Sigmoid colon (tissue), 7 donors: ENCODE data around the gene IARS1. TPM values are rescaled to one million over a fixed set of nuclear protein-coding genes. Genes with fewer than 3 reads are reported as not detected.

ENCODE experiments used
- DNase-seq: peaks from one replicate; pipeline ENCODE4 v3.0.0-alpha.2; 2019
- H3K27ac ChIP-seq, 4 donors: fragments of 200-600 bp; sonication (generic); one replicate each; pipeline ENCODE4 v1.5.1; 2016 to 2019; ENCODE audit warnings: mild to moderate bottlenecking in 1 of 4
- H3K27me3 ChIP-seq, 3 donors: fragments of 200-600 bp; sonication (generic); one replicate each; pipeline ENCODE4 v1.5.1; 2019; ENCODE audit warnings: mild to moderate bottlenecking in 1 of 3
- H3K36me3 ChIP-seq, 4 donors: fragments of 200-600 bp; sonication (generic); one replicate each; pipeline ENCODE4 v1.5.1; 2016 to 2019
- H3K4me1 ChIP-seq, 4 donors: fragments of 200-600 bp; sonication (generic); one replicate each; pipeline ENCODE4 v1.5.1; 2017 to 2019
- H3K4me3 ChIP-seq, 4 donors: fragments of 200-600 bp; sonication (generic); one replicate each; pipeline ENCODE4 v1.5.1; 2017 to 2019; ENCODE audit warnings: mild to moderate bottlenecking in 2 of 4, moderate library complexity in 1 of 4
- H3K9me3 ChIP-seq, 4 donors: fragments of 200-600 bp in 3 of 4; sonication (generic) in 3 of 4; one replicate each; pipeline versions ENCODE4 v1.5.1 to v1.6.1; 2013 to 2019
- EP300 ChIP-seq, 4 donors: sonication (generic); formaldehyde crosslinking; IDR thresholded peaks; one replicate each; pipeline ENCODE4 v1.6.1; 2017; ENCODE audit warnings: antibody characterized with exemption in 4 of 4
- POLR2A ChIP-seq, 2 donors: fragments of 450-650 bp; IDR thresholded peaks; one replicate each; pipeline ENCODE4 v1.6.1; 2016; ENCODE audit warnings: antibody characterized with exemption in 2 of 2, mild to moderate bottlenecking in 2 of 2, moderate library complexity in 2 of 2
- POLR2AphosphoS5 ChIP-seq, 4 donors: sonication (generic); formaldehyde crosslinking; IDR thresholded peaks; one replicate each; pipeline ENCODE4 v1.6.1; 2017; ENCODE audit warnings: antibody characterized with exemption in 4 of 4
- WGBS, 2 donors: extraction: QIAGEN DNeasy Blood & Tissue Kit; methylation state at CpG; one replicate each; pipeline ENCODE4 v1.1.7; 2013; 5-methylcytosine and 5-hydroxymethylcytosine counted together
- intact Hi-C: fragments of 100-400 bp; cut with DNase I; formaldehyde crosslinking; loops from one replicate; pipeline ENCODE4 v1.15.1; 2023
- polyA plus RNA-seq, 3 donors: library from polyadenylated mRNA; stranded (reverse); fragments of 200-250 nt; gene quantifications; one replicate each; pipeline ENCODE4 v1.2.3, GENCODE V29; 2013
- small RNA-seq, 3 donors: library from RNA; depleted of rRNA; stranded (forward); fragments of <200 nt; gene quantifications; one replicate each; pipeline ENCODE3, GENCODE V24; 2016
- total RNA-seq, 4 donors: library from RNA; depleted of rRNA; stranded (reverse); fragments of >200 nt; gene quantifications; one replicate each; pipeline ENCODE4 v1.1.0, GENCODE V29; 2016
- TF ChIP-seq, protein P1 (sequence below), 4 experiments: fragments of 450-650 bp in 3 of 4; fragments of 200-600 bp in 1 of 4; IDR thresholded peaks; one replicate each; pipeline ENCODE4 v1.5.1; 2016 to 2019; ENCODE audit warnings: antibody characterized with exemption in 4 of 4, mild to moderate bottlenecking in 3 of 4, moderate library complexity in 2 of 4
- donor health status: healthy with polysubstance abuse.
- donor health status: Bipolar disorder and iron deficiency.
- donor health status: healthy.

IARS1 gene
- total and polyA plus RNA-seq, 7 donors = 9.0 to 62.4 (median 61.4) TPM

DNA sequence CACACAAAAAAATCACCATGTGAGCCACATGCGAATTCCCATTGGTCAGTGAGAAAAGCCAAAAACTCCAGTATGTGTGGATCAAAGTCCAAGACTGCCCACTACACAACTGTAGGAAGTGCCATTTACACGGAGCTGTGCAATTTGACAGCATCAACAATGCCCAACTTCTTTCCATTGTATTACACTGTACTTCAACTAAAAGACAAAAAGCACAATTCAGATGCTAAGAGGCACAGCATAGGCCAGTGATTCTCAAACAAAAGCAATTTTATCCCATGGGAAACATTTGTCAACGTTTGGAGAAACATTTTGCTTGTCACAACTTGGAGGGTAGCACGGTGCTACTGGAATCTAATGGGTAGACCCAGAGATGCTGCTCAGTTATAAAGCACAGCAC is 39.8 kb downstream of the IARS1 start:
- Histone ChIP-seq H3K36me3 (peaks cover 39 to 99% (median 69%) of the 10 kb centered on the region in 4 donors), H3K27ac (no peak overlapping the region), H3K27me3 (no peaks in the 10 kb centered on the region), H3K9me3 (no peaks in the 10 kb centered on the region), H3K4me1 (no peaks in the 10 kb centered on the region), H3K4me3 (no peak overlapping the region)
- intact Hi-C loops = no loop called here
- WGBS, 2 donors = 75 to 86% methylated on average over 4 of the region's 4 CpGs
- no peak for DNase-seq
- TF ChIP-seq, protein P1, sequence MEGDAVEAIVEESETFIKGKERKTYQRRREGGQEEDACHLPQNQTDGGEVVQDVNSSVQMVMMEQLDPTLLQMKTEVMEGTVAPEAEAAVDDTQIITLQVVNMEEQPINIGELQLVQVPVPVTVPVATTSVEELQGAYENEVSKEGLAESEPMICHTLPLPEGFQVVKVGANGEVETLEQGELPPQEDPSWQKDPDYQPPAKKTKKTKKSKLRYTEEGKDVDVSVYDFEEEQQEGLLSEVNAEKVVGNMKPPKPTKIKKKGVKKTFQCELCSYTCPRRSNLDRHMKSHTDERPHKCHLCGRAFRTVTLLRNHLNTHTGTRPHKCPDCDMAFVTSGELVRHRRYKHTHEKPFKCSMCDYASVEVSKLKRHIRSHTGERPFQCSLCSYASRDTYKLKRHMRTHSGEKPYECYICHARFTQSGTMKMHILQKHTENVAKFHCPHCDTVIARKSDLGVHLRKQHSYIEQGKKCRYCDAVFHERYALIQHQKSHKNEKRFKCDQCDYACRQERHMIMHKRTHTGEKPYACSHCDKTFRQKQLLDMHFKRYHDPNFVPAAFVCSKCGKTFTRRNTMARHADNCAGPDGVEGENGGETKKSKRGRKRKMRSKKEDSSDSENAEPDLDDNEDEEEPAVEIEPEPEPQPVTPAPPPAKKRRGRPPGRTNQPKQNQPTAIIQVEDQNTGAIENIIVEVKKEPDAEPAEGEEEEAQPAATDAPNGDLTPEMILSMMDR (IDR thresholded peaks at IDR 0.05) = no peak

DNA sequence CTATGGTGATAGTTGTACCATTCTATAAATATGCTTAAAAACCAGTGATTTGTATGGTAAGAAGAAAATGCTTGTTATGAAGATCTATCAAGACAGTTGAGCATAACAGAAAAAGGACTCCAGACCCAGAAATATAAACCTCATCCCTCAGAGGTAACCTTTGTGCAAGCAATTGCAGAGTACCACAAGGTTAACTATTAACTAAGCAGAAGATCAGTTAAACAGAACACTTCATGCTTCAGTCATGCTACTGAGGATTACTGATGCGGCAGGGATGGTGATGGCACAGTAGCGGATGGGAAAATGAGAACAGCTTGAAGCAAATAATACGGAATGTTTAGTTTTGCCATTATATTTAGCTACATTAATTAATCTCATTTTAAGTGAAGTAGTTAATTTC is 45.5 kb downstream of the IARS1 start:
- Histone ChIP-seq H3K4me1 (no peaks in the 10 kb centered on the region), H3K27me3 (no peaks in the 10 kb centered on the region), H3K9me3 (no peaks in the 10 kb centered on the region), H3K27ac (no peak overlapping the region), H3K4me3 (no peak overlapping the region), H3K36me3 (peaks cover 46 to 99% (median 74%) of the 10 kb centered on the region in 4 donors)
- TF ChIP-seq EP300 (IDR thresholded peaks at IDR 0.05) (no peak), POLR2A (IDR thresholded peaks at IDR 0.05) (no peak), POLR2AphosphoS5 (IDR thresholded peaks at IDR 0.05) (no peak)
- TF ChIP-seq, protein P1 (IDR thresholded peaks at IDR 0.05) = no peak
- intact Hi-C loops = no loop called here
- 66 to 93% methylated on average over 3 of the region's 3 CpGs for WGBS, 2 donors
- no peak for DNase-seq

GRCh38 chr9:92247296-92247695 is 46.2 kb downstream of the IARS1 start:
- Histone ChIP-seq H3K4me1 (no peaks in the 10 kb centered on the region), H3K4me3 (no peak overlapping the region), H3K36me3 (peaks cover 52 to 100% (median 79%) of the 10 kb centered on the region in 4 donors), H3K27me3 (no peaks in the 10 kb centered on the region), H3K27ac (no peak overlapping the region), H3K9me3 (no peaks in the 10 kb centered on the region)
- no peak for DNase-seq
- 87 to 96% methylated on average over 4 of the region's 4 CpGs for WGBS, 2 donors
- TF ChIP-seq POLR2AphosphoS5 (IDR thresholded peaks at IDR 0.05) (no peak), POLR2A (IDR thresholded peaks at IDR 0.05) (no peak), EP300 (IDR thresholded peaks at IDR 0.05) (no peak)
- TF ChIP-seq, protein P1 (IDR thresholded peaks at IDR 0.05) = no peak
- intact Hi-C loops = no loop called here

DNA sequence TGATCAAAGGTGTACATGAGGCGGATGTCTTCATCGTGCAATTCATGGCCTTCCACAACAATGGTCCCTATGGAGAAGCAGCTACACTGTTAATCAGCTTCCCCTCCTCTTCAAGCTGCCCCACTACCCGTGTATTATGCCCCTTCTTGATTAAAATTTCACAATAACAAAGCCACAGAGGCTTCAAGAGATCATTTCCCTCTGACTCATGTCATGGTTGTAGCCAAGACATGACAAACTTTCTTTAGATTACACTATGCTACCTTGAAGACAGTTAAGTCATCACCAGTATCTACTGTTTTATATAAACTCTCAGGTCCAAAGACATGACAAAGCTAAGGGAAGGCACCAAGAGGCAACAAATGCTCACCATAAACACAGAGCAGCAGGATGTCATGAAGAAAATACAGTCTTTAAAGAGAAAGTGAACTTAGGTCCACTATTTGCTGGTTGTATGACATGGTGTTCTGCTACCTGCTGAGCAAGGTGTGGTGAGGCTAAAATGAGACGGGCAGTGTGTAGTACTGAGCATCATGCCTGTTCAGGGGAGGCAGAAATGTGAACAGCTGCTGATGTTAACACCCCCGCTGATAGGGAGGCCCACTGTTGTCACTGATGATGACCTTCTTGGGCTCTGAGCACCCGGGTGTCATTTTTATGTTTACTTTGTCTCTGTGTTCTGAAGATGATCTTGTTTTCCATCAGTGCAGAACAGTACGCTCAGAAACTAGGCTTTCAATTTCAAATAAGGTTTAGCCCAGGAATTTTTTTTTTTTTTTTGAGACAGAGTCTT is 48.3 kb downstream of the IARS1 start:
- 80 to 91% methylated on average over 7 of the region's 7 CpGs for WGBS, 2 donors
- Histone ChIP-seq H3K27ac (no peak overlapping the region), H3K36me3 (peaks cover 63 to 100% (median 82%) of the 10 kb centered on the region in 4 donors), H3K27me3 (no peaks in the 10 kb centered on the region), H3K4me1 (no peaks in the 10 kb centered on the region), H3K9me3 (no peaks in the 10 kb centered on the region), H3K4me3 (no peak overlapping the region)
- no peak for DNase-seq
- TF ChIP-seq, protein P1 (IDR thresholded peaks at IDR 0.05) = no peak
- no peak for TF ChIP-seq EP300 (IDR thresholded peaks at IDR 0.05)
- no peak for TF ChIP-seq POLR2AphosphoS5 (IDR thresholded peaks at IDR 0.05)
- no peak for TF ChIP-seq POLR2A (IDR thresholded peaks at IDR 0.05)
- intact Hi-C loops = no loop called here

Small RNAs within 50 kb of the gene (small RNA-seq; reads per million reads assigned to genes)
- gene MIR3651 (0 reads per million in 3 donors), gene SNORA84 (0 to 0.65 (median 0.12) reads per million in 3 donors)

Other genes with a start within 250 kb of the IARS1 start
- gene SPTLC1, start 178.3 kb downstream of the IARS1 start, total RNA-seq = 10 to 100 TPM; 55.0 to 75.4 (median 67.8) TPM
- 10 to 100 TPM; 10.2 to 47.1 (median 11.1) TPM for gene SPTLC1, start 178.3 kb downstream of the IARS1 start, polyA plus RNA-seq
- gene NOL8, start 31.7 kb upstream of the IARS1 start, total RNA-seq = 10 to 100 TPM; 23.9 to 32.1 (median 28.2) TPM
- 10 to 100 TPM in 2 of 3 donors, 1 to 10 TPM in 1; 7.9 to 20.4 (median 13.2) TPM for gene NOL8, start 31.7 kb upstream of the IARS1 start, polyA plus RNA-seq
- 10 to 100 TPM in 1 of 4 donors, 1 to 10 TPM in 3; 1.8 to 11.9 (median 5.2) TPM for gene CENPP, start 32.3 kb upstream of the IARS1 start, total RNA-seq
- 1 to 10 TPM in 1 of 3 donors, under 1 TPM in 2; 0.60 to 2.4 (median 0.69) TPM for gene CENPP, start 32.3 kb upstream of the IARS1 start, polyA plus RNA-seq
- 10 to 100 TPM; 41.8 to 93.3 (median 59.8) TPM for gene OGN, start 110.9 kb upstream of the IARS1 start, total RNA-seq
- gene OGN, start 110.9 kb upstream of the IARS1 start, polyA plus RNA-seq = 10 to 100 TPM in 1 of 3 donors, 1 to 10 TPM in 2; 1.6 to 10.8 (median 4.4) TPM
- 10 to 100 TPM in 3 of 4 donors, 1 to 10 TPM in 1; 6.5 to 23.9 (median 16.7) TPM for gene OMD, start 130.8 kb upstream of the IARS1 start, total RNA-seq
- 1 to 10 TPM in 2 of 3 donors, not detected in 1; 1.0 to 3.0 TPM for gene OMD, start 130.8 kb upstream of the IARS1 start, polyA plus RNA-seq
- gene ASPN, start 188.8 kb upstream of the IARS1 start, total RNA-seq = 10 to 100 TPM in 3 of 4 donors, 1 to 10 TPM in 1; 9.4 to 96.9 (median 20.2) TPM
- gene ASPN, start 188.8 kb upstream of the IARS1 start, polyA plus RNA-seq = 1 to 10 TPM; 1.5 to 2.5 (median 1.8) TPM
- 10 to 100 TPM in 1 of 4 donors, 1 to 10 TPM in 3; 3.3 to 19.7 (median 7.8) TPM for gene ECM2, start 242.3 kb upstream of the IARS1 start, total RNA-seq
- 1 to 10 TPM in 2 of 3 donors, not detected in 1; 1.2 to 1.7 TPM for gene ECM2, start 242.3 kb upstream of the IARS1 start, polyA plus RNA-seq